Ishikawa (cell line): Measurements from ENCODE around the gene STAMBPL1.

Experiments used
- CEBPB ChIP-seq: IDR thresholded peaks from 2 replicates; pipeline ENCODE4 v1.6.1; 2012
- CREB1 ChIP-seq: IDR thresholded peaks from 2 replicates; pipeline ENCODE4 v1.6.1; 2012; ENCODE audit warnings: low read depth
- EGR1 ChIP-seq: IDR thresholded peaks from 2 replicates; pipeline ENCODE4 v1.6.1; 2012
- EP300 ChIP-seq: IDR thresholded peaks from 2 replicates; pipeline ENCODE4 v1.6.1; 2012; ENCODE audit warnings: borderline replicate concordance
- FOXM1 ChIP-seq: IDR thresholded peaks from 2 replicates; pipeline ENCODE4 v1.6.1; 2012; ENCODE audit warnings: low read depth, borderline replicate concordance
- MAX ChIP-seq: IDR thresholded peaks from 2 replicates; pipeline ENCODE4 v1.6.1; 2012
- NFIC ChIP-seq: IDR thresholded peaks from 2 replicates; pipeline ENCODE4 v1.6.1; 2012
- RAD21 ChIP-seq: IDR thresholded peaks from 2 replicates; pipeline ENCODE4 v1.6.1; 2012; ENCODE audit warnings: low read depth
- REST ChIP-seq: IDR thresholded peaks from 2 replicates; pipeline ENCODE4 v1.6.1; 2012; ENCODE audit warnings: low read depth, mild to moderate bottlenecking
- TAF1 ChIP-seq: IDR thresholded peaks from 2 replicates; pipeline ENCODE4 v1.6.1; 2012; ENCODE audit warnings: low read depth, mild to moderate bottlenecking
- TCF12 ChIP-seq: IDR thresholded peaks from 2 replicates; pipeline ENCODE4 v1.6.1; 2012; ENCODE audit warnings: low read depth
- TEAD4 ChIP-seq: IDR thresholded peaks from 2 replicates; pipeline ENCODE4 v1.6.1; 2012
- USF1 ChIP-seq: IDR thresholded peaks from 2 replicates; pipeline ENCODE4 v1.6.1; 2012
- YY1 ChIP-seq: IDR thresholded peaks from 2 replicates; pipeline ENCODE4 v1.6.1; 2012; ENCODE audit warnings: low read depth
- ZBTB7A ChIP-seq: IDR thresholded peaks from 2 replicates; pipeline ENCODE4 v1.6.1; 2012; ENCODE audit warnings: low read depth

The STAMBPL1 gene

GRCh38 chr10:88841316-88842111, 38.5 kb upstream of the STAMBPL1 start:
- TF ChIP-seq TEAD4 (no peak), RAD21 (no peak), FOXM1 (no peak), REST (no peak), EGR1 (no peak), TAF1 (no peak), NFIC (no peak), EP300 (no peak), CEBPB (no peak), TCF12 (no peak), YY1 (no peak), ZBTB7A (no peak), MAX (no peak), USF1 (no peak), CREB1 (no peak)

- TF ChIP-seq CREB1 (no peak), NFIC (no peak), ZBTB7A (no peak)
These were observed 36.9 kb upstream of the STAMBPL1 start for GRCh38 chr10:88843171-88843570.

GRCh38 chr10:88848499-88848898, 31.5 kb upstream of the STAMBPL1 start:
- 0 out of 2 replicates have a peak, but pooled peaks have one; percentile 23 for TF ChIP-seq CEBPB
- TF ChIP-seq TAF1 = no peak

- TF ChIP-seq EP300 = no peak
- no peak for TF ChIP-seq CREB1
- TF ChIP-seq EGR1 = no peak
- no peak for TF ChIP-seq REST
- no peak for TF ChIP-seq TAF1
- TF ChIP-seq ZBTB7A = no peak
- TF ChIP-seq CEBPB = no peak
- TF ChIP-seq TEAD4 = no peak
- no peak for TF ChIP-seq TCF12
- TF ChIP-seq MAX = no peak
- no peak for TF ChIP-seq USF1
- TF ChIP-seq FOXM1 = no peak
- TF ChIP-seq YY1 = no peak
- TF ChIP-seq RAD21 = no peak
- no peak for TF ChIP-seq NFIC
These were observed 30.8 kb upstream of the STAMBPL1 start for GRCh38 chr10:88849234-88849633.

- no peak for TF ChIP-seq REST
- no peak for TF ChIP-seq NFIC
These were observed 29.3 kb upstream of the STAMBPL1 start for GRCh38 chr10:88850712-88851111.
